K562 (cell line): ENCODE measurements around the gene GNL3. TPM values are rescaled to one million over a fixed set of nuclear protein-coding genes. Genes with fewer than 3 reads are reported as not detected.

Source experiments
- ATF2 ChIP-seq: sonication (generic); formaldehyde crosslinking; IDR thresholded peaks from 2 replicates; pipeline ENCODE4 v1.8.1; 2022; ENCODE audit warnings: missing genetic modification reagents
- ATF3 ChIP-seq, 2 experiments: fragments of 450-650 bp in 1 of 2; sonication (generic) in 1 of 2; formaldehyde crosslinking in 1 of 2; IDR thresholded peaks in 1 of 2; conservative IDR thresholded peaks in 1 of 2; 2 replicates each; pipeline versions ENCODE4 v1.6.1 to v1.8.1; 2016 to 2023; ENCODE audit warnings: mild to moderate bottlenecking in 2 of 2, moderate library complexity in 2 of 2, inconsistent platforms in 1 of 2, missing genetic modification reagents in 1 of 2
- BRCA1 ChIP-seq, 2 experiments: fragments of 450-650 bp in 1 of 2; sonication (generic) in 1 of 2; formaldehyde crosslinking in 1 of 2; IDR thresholded peaks; 2 replicates each; pipeline versions ENCODE4 v1.5.0 to v1.6.1; 2017 to 2020; ENCODE audit warnings: mild to moderate bottlenecking in 1 of 2, missing genetic modification reagents in 1 of 2
- E2F5 ChIP-seq: sonication (generic); formaldehyde crosslinking; IDR thresholded peaks from 2 replicates; pipeline ENCODE4 v1.8.0; 2022; ENCODE audit warnings: mild to moderate bottlenecking, missing genetic modification reagents
- FOS ChIP-seq: IDR thresholded peaks from 3 replicates; pipeline ENCODE4 v1.6.1; 2011; ENCODE audit not compliant: insufficient read length; ENCODE audit errors: extremely low read depth
- FOSL1 ChIP-seq: fragments of 200-800 bp; sonication (Bioruptor generic); conservative IDR thresholded peaks from 2 replicates; pipeline ENCODE4 v1.6.1; 2016; ENCODE audit warnings: missing genetic modification characterization, missing compliant biosample characterization
- HDAC1 ChIP-seq, 2 experiments: fragments of 450-650 bp; IDR thresholded peaks; 2 replicates each; pipeline ENCODE4 v1.6.1; 2016 to 2017; ENCODE audit warnings: inconsistent platforms in 1 of 2, mild to moderate bottlenecking in 1 of 2, moderate library complexity in 1 of 2
- L3MBTL2 ChIP-seq: fragments of 450-650 bp; IDR thresholded peaks from 2 replicates; pipeline ENCODE4 v1.6.1; 2016; ENCODE audit warnings: mild to moderate bottlenecking, moderate library complexity
- MIER1 ChIP-seq: fragments of 450-650 bp; IDR thresholded peaks from 2 replicates; pipeline ENCODE4 v1.6.1; 2016; ENCODE audit warnings: antibody characterized with exemption, mild to moderate bottlenecking, low read depth
- NFXL1 ChIP-seq: fragments of 450-650 bp; formaldehyde crosslinking; IDR thresholded peaks from 2 replicates; pipeline ENCODE4 v1.4.0; 2021; ENCODE audit warnings: mild to moderate bottlenecking
- PHF20 ChIP-seq: fragments of 450-650 bp; IDR thresholded peaks from 2 replicates; pipeline ENCODE4 v1.6.1; 2018; ENCODE audit not compliant: partially characterized antibody
- POLR2AphosphoS5 ChIP-seq: IDR thresholded peaks from 2 replicates; pipeline ENCODE4 v1.6.1; 2011; ENCODE audit warnings: mild to moderate bottlenecking, low read depth, low read length, moderate library complexity; ENCODE audit not compliant: control insufficient read depth, insufficient read depth
- POLR2B ChIP-seq: fragments of 450-650 bp; IDR thresholded peaks from 2 replicates; pipeline ENCODE4 v1.6.1; 2018; ENCODE audit warnings: low read depth; ENCODE audit not compliant: partially characterized antibody
- RBM22 ChIP-seq: fragments of 200-400 bp; formaldehyde crosslinking; IDR thresholded peaks from 2 replicates; pipeline ENCODE4 v1.6.1; 2018; ENCODE audit warnings: low read length, low read depth; ENCODE audit not compliant: poor library complexity, severe bottlenecking
- SIN3A ChIP-seq, 2 experiments: fragments of 150-350 bp in 1 of 2; IDR thresholded peaks; 2 replicates each; pipeline ENCODE4 v1.6.1; 2011 to 2016; ENCODE audit warnings: borderline replicate concordance in 2 of 2, low read depth in 2 of 2, low read length in 2 of 2, mild to moderate bottlenecking in 2 of 2, moderate library complexity in 2 of 2; ENCODE audit not compliant: control insufficient read depth in 1 of 2
- SMARCE1 ChIP-seq: fragments of 450-650 bp; IDR thresholded peaks from 2 replicates; pipeline ENCODE4 v1.7.1; 2016; ENCODE audit warnings: mild to moderate bottlenecking
- SPI1 ChIP-seq: IDR thresholded peaks from 2 replicates; pipeline ENCODE4 v1.6.1; 2011; ENCODE audit warnings: low read depth, low read length, control low read depth, borderline replicate concordance
- TAF1 ChIP-seq: IDR thresholded peaks from 2 replicates; pipeline ENCODE4 v1.6.1; 2011; ENCODE audit warnings: mild to moderate bottlenecking, low read length, moderate library complexity; ENCODE audit not compliant: insufficient read depth, control insufficient read depth, severe bottlenecking; ENCODE audit errors: extremely low read depth
- YBX1 ChIP-seq: fragments of 450-650 bp; IDR thresholded peaks from 2 replicates; pipeline ENCODE4 v1.7.1; 2016; ENCODE audit warnings: mild to moderate bottlenecking
- YY1 ChIP-seq, 3 experiments: IDR thresholded peaks; 2 replicates each; pipeline ENCODE4 v1.6.1; 2011; ENCODE audit warnings: low read length in 2 of 3, mild to moderate bottlenecking in 2 of 3, moderate library complexity in 2 of 3, borderline replicate concordance in 1 of 3, control low read depth in 1 of 3, low read depth in 1 of 3; ENCODE audit not compliant: insufficient read depth in 3 of 3, insufficient replicate concordance in 2 of 3, control insufficient read depth in 1 of 3, insufficient read length in 1 of 3; ENCODE audit errors: extremely low read depth in 1 of 3
- ZBTB12 ChIP-seq: fragments of 250-450 bp; sonication (Bioruptor Pico); IDR thresholded peaks from 2 replicates; pipeline ENCODE4 v1.4.0; 2020
- ZBTB8A ChIP-seq: fragments of 450-650 bp; IDR thresholded peaks from 2 replicates; pipeline ENCODE4 v1.6.1; 2018; ENCODE audit warnings: mild to moderate bottlenecking, moderate library complexity; ENCODE audit not compliant: partially characterized antibody
- ZNF217 ChIP-seq: sonication (generic); formaldehyde crosslinking; IDR thresholded peaks from 2 replicates; pipeline ENCODE4 v1.8.0; 2022; ENCODE audit warnings: mild to moderate bottlenecking, missing genetic modification reagents
- ZNF589 ChIP-seq: fragments of 200-800 bp; sonication (Bioruptor generic); IDR thresholded peaks from 2 replicates; pipeline ENCODE4 v1.6.1; 2016; ENCODE audit warnings: low read depth, missing genetic modification characterization, missing compliant biosample characterization
- polyA plus RNA-seq, 8 experiments: library from polyadenylated mRNA; depleted of rRNA in 4 of 8; stranded (reverse) in 5 of 8; unstranded in 3 of 8; fragments of >200 nt; fragmentation: Nextera tagmentation in 2 of 8; fragmentation: Illumina TruSeq in 1 of 8; extraction: Ambion mirVana in 2 of 8; extraction: Trizol in 1 of 8; gene quantifications; 2 replicates each; pipeline versions ENCODE4 v1.2.1 to v1.2.3, GENCODE V29; 2011 to 2014; ENCODE audit warnings: inconsistent platforms in 1 of 8, missing spikeins in 1 of 8
- total RNA-seq, 7 experiments: library from RNA; depleted of rRNA in 6 of 7; stranded (reverse); fragments of >200 nt in 6 of 7; fragmentation: Illumina TruSeq in 2 of 7; extraction: Trizol in 2 of 7; gene quantifications; 2 replicates each; pipeline versions ENCODE4 v1.2.1 to v1.2.3, GENCODE V29; 2011 to 2021; ENCODE audit warnings: low replicate concordance in 1 of 7

Gene GNL3
- total and polyA plus RNA-seq, 9 of the 15 experiments (the other 6 are each of a cell fraction or from before 2014, with no cell fraction given), result 132 to 313 (median 220) TPM

GRCh38 chr3:52685285-52685708 lies 535 bp upstream of the GNL3 start (continued):
- TF ChIP-seq ZNF217 (no peak), SIN3A (IDR thresholded peaks at IDR 0.05; ENCODE audit: borderline replicate concordance in 2 of 2, control insufficient read depth in 1 of 2, low read depth in 2 of 2, low read length in 2 of 2) (peak in 1 of 2 experiments; percentile 81; a peak in 1 of 4 replicates), RBM22 (no peak), HDAC1 (IDR thresholded peaks at IDR 0.05) (0 out of 4 replicates have a peak, but pooled peaks of 1 of the 2 experiments have one; percentile 24), L3MBTL2 (peak; percentile 23; the same call in 1 of the 2 replicates), ATF2 (CRISPR knock-in tag) (no peak), ATF3 (IDR thresholded peaks at IDR 0.05) (no peak), ATF3 (CRISPR knock-in tag; conservative IDR thresholded peaks at IDR 0.05) (no peak), NFXL1 (CRISPR knock-in tag) (no peak), PHF20 (no peak), BRCA1 (IDR thresholded peaks at IDR 0.05) (no peak), BRCA1 (CRISPR knock-in tag; IDR thresholded peaks at IDR 0.05) (no peak), YY1 (IDR thresholded peaks at IDR 0.05; ENCODE audit: borderline replicate concordance in 1 of 3, control insufficient read depth in 1 of 3, extremely low read depth in 1 of 3, insufficient read depth in 3 of 3, insufficient read length in 1 of 3, insufficient replicate concordance in 2 of 3, low read depth in 1 of 3, low read length in 2 of 3) (peak in 1 of 3 experiments; percentile 32), FOS (no peak), POLR2B (no peak), SPI1 (no peak), YBX1 (no peak), ZNF589 (CRISPR knock-in tag) (no peak), ZBTB8A (no peak), E2F5 (no peak), FOSL1 (tag) (no peak), TAF1 (peak; percentile 34), ZBTB12 (CRISPR knock-in tag) (no peak), MIER1 (no peak), POLR2AphosphoS5 (no peak), SMARCE1 (no peak)
